Caco-2 (cell line): ENCODE measurements around the gene VWA8. TPM values are rescaled to one million over a fixed set of nuclear protein-coding genes. Genes with fewer than 3 reads are reported as not detected.
"Not testable (repeated sequence)": the region's sequence is repeated elsewhere in the genome, so short reads cannot be mapped to it uniquely, and the experiment has no call there.

ENCODE experiments used
- BruUV-seq: library from RNA; stranded (reverse); fragments of 400-500 nt; replicated peaks from 2 replicates; lab custom pipeline; 2021; lab: Mats Ljungman, UMichigan
- CTCF ChIA-PET: fragments of 300-600 bp; sonication (Branson Sonifier 250); formaldehyde crosslinking; loops from one replicate; lab custom pipeline; 2022; ENCODE audit warnings: antibody characterized with exemption; lab: Charles Lee
- POLR2A ChIA-PET: fragments of 300-600 bp; sonication (Branson Sonifier 250); formaldehyde crosslinking; loops from one replicate; lab custom pipeline; 2022; ENCODE audit warnings: antibody characterized with exemption; lab: Charles Lee
- DNase-seq, 2 experiments: peaks; one replicate each; pipeline versions ENCODE4 v3.0.0 to v3.0.0-alpha.2; 2020 to 2022
- H3K27me3 ChIP-seq: replicated peaks from 2 replicates; pipeline ENCODE4 v1.6.0; 2011; ENCODE audit warnings: low read length; ENCODE audit not compliant: control insufficient read depth, insufficient read depth
- H3K36me3 ChIP-seq: 2 replicates; pipeline ENCODE4 v1.5.1; 2011; ENCODE audit warnings: low read length; ENCODE audit not compliant: control insufficient read depth, insufficient read depth
- H3K4me1 ChIP-seq: fragments of 250-450 bp; sonication (Bioruptor Pico); 2 replicates; pipeline ENCODE4 v1.5.1; 2020; ENCODE audit warnings: mild to moderate bottlenecking
- H3K4me3 ChIP-seq: 2 replicates; pipeline ENCODE4 v1.5.1; 2011; ENCODE audit warnings: low read depth, mild to moderate bottlenecking, control low read depth, low read length
- H3K9me3 ChIP-seq: fragments of 250-450 bp; sonication (Bioruptor Pico); 2 replicates; pipeline ENCODE4 v1.5.1; 2020; ENCODE audit warnings: mild to moderate bottlenecking, moderate library complexity
- H3K27ac Mint-ChIP-seq: one replicate; pipeline ENCODE4 v1.8.0; 2022; ENCODE audit warnings: mixed read lengths; ENCODE audit not compliant: unreplicated experiment
- H3K27me3 Mint-ChIP-seq: one replicate; pipeline ENCODE4 v1.8.0; 2022; ENCODE audit warnings: mixed read lengths; ENCODE audit not compliant: insufficient read depth, unreplicated experiment
- H3K36me3 Mint-ChIP-seq: one replicate; pipeline ENCODE4 v1.8.0; 2022; ENCODE audit warnings: mild to moderate bottlenecking, mixed read lengths; ENCODE audit not compliant: insufficient read depth, unreplicated experiment
- H3K4me1 Mint-ChIP-seq: one replicate; pipeline ENCODE4 v1.8.0; 2022; ENCODE audit warnings: low read depth, mixed read lengths; ENCODE audit not compliant: unreplicated experiment
- H3K4me3 Mint-ChIP-seq: one replicate; pipeline ENCODE4 v1.8.0; 2022; ENCODE audit warnings: mild to moderate bottlenecking, moderate library complexity, mixed read lengths; ENCODE audit not compliant: unreplicated experiment
- H3K9me3 Mint-ChIP-seq: one replicate; pipeline ENCODE4 v1.8.0; 2022; ENCODE audit warnings: mixed read lengths; ENCODE audit not compliant: unreplicated experiment
- intact Hi-C: fragments of 100-400 bp; cut with micrococcal nuclease; formaldehyde crosslinking; loops from one replicate; pipeline ENCODE4 v1.10.0; 2022; ENCODE audit not compliant: unreplicated experiment
- total RNA-seq: library from RNA; stranded (reverse); gene quantifications from 2 replicates; pipeline ENCODE4 v1.2.3, GENCODE V29; 2022
- TF ChIP-seq, protein P1 (sequence below), 2 experiments: fragments of 200-600 bp in 1 of 2; IDR thresholded peaks; 1 replicate in 1 of 2; 2 replicates in 1 of 2; pipeline versions ENCODE4 v1.5.1 to v1.8.0; 2011 to 2022; ENCODE audit warnings: antibody characterized with exemption in 1 of 2, control low read depth in 1 of 2, inconsistent platforms in 1 of 2, low read depth in 1 of 2, low read length in 1 of 2, mild to moderate bottlenecking in 1 of 2, moderate library complexity in 1 of 2; ENCODE audit not compliant: insufficient read depth in 1 of 2, severe bottlenecking in 1 of 2, unreplicated experiment in 1 of 2

The VWA8 gene
- total RNA-seq, 1 experiment from 2014 or later: 20.7 TPM

DNA sequence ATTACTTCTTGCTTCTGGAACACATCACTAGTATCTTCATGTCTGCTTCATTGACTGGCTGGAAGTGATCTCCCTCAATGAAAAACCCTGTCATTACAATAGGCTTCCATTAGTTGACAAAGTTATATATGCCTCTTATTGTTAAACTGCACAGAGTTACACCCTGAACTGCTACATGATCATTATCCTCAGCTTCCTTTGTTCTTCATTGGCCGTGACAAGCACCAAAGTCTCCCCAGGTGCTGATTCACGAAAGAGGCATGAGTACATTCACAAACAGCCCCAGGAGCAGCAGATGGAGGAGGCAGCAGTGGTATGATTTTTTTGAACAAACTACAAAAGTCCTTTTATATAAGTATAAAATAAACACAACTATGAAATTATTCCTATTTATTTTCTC is 51.4 kb downstream of the VWA8 start:
- Mint-ChIP-seq H3K27me3 (no peaks in the 10 kb centered on the region), H3K36me3 (no peaks in the 10 kb centered on the region), H3K27ac (no peak overlapping the region), H3K4me3 (no peak overlapping the region), H3K9me3 (no peaks in the 10 kb centered on the region), H3K4me1 (no peaks in the 10 kb centered on the region)
- no peak for DNase-seq
- Histone ChIP-seq H3K4me1 (no peaks in the 10 kb centered on the region), H3K27me3 (no peaks in the 10 kb centered on the region), H3K9me3 (no peaks in the 10 kb centered on the region), H3K4me3 (no peak overlapping the region), H3K36me3 (no peaks in the 10 kb centered on the region; the same call in 1 of the 2 replicates)
- ChIA-PET POLR2A (no interaction called here), CTCF (interaction anchor here (0.6 kb wide), 1 partner anchor 213 kb away, joined by 3 read pairs; no protein-coding TSS in a partner anchor)
- BruUV-seq: no TSS peak
- intact Hi-C loops: loop anchor here (5.0 kb wide), 1 partner anchor 242 kb away; no protein-coding TSS in a partner anchor
- TF ChIP-seq, protein P1, sequence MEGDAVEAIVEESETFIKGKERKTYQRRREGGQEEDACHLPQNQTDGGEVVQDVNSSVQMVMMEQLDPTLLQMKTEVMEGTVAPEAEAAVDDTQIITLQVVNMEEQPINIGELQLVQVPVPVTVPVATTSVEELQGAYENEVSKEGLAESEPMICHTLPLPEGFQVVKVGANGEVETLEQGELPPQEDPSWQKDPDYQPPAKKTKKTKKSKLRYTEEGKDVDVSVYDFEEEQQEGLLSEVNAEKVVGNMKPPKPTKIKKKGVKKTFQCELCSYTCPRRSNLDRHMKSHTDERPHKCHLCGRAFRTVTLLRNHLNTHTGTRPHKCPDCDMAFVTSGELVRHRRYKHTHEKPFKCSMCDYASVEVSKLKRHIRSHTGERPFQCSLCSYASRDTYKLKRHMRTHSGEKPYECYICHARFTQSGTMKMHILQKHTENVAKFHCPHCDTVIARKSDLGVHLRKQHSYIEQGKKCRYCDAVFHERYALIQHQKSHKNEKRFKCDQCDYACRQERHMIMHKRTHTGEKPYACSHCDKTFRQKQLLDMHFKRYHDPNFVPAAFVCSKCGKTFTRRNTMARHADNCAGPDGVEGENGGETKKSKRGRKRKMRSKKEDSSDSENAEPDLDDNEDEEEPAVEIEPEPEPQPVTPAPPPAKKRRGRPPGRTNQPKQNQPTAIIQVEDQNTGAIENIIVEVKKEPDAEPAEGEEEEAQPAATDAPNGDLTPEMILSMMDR (IDR thresholded peaks at IDR 0.05; ENCODE audit: insufficient read depth in 1 of 2, low read depth in 1 of 2, low read length in 1 of 2, severe bottlenecking in 1 of 2, unreplicated experiment in 1 of 2): no peak

DNA sequence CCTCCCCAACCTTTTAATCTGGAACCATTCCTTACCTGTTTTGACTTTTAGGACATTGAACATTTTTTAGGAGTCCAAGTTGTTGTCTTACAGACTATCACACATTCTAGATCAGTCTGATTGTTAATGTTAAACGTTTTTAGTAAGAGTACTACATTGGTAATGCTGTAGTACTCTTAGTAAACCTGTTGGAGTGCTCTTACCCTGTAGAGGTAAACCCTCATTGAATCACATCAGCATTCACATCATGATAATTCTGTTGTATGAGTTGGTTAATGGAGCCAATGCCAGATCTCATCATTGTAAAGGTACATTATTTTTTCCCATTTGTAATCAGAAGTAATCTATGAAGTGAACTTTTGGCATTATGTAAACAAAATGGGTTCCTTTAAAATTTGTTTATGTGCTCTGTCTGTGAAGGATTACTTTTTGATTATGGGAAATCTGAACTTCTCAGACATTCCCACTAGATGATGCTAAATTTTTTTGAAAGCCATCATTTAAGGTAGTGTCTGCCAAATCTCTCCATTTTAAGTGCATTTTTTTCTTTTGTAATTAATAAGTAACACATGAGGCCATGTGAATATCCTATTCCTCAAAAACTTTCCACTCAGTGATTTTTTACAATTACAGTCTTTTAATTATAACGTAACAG is 55.2 kb downstream of the VWA8 start:
- no peaks in the 10 kb centered on the region for H3K9me3 Mint-ChIP-seq
- intact Hi-C loops: loop anchor here (1.0 to 5.0 kb wide), 4 partner anchors 37 to 238 kb away; no protein-coding TSS in a partner anchor
- H3K4me3 ChIP-seq: no peak overlapping the region
- TF ChIP-seq, protein P1 (IDR thresholded peaks at IDR 0.05; ENCODE audit: insufficient read depth in 1 of 2, low read depth in 1 of 2, low read length in 1 of 2, severe bottlenecking in 1 of 2, unreplicated experiment in 1 of 2): peak; percentile 65 to 79
- ChIA-PET CTCF (no interaction called here), POLR2A (no interaction called here)
- BruUV-seq: no TSS peak
- H3K36me3 Mint-ChIP-seq: no peaks in the 10 kb centered on the region
- H3K9me3 ChIP-seq: no peaks in the 10 kb centered on the region
- no peaks in the 10 kb centered on the region for H3K4me1 ChIP-seq
- no peak overlapping the region for H3K27ac Mint-ChIP-seq
- H3K27me3 ChIP-seq: no peaks in the 10 kb centered on the region
- peak in 1 of 2 experiments; percentile 31 for DNase-seq
- H3K4me1 Mint-ChIP-seq: no peaks in the 10 kb centered on the region
- H3K27me3 Mint-ChIP-seq: no peaks in the 10 kb centered on the region
- no peaks in the 10 kb centered on the region; the same call in 1 of the 2 replicates for H3K36me3 ChIP-seq
- H3K4me3 Mint-ChIP-seq: no peak overlapping the region

DNA sequence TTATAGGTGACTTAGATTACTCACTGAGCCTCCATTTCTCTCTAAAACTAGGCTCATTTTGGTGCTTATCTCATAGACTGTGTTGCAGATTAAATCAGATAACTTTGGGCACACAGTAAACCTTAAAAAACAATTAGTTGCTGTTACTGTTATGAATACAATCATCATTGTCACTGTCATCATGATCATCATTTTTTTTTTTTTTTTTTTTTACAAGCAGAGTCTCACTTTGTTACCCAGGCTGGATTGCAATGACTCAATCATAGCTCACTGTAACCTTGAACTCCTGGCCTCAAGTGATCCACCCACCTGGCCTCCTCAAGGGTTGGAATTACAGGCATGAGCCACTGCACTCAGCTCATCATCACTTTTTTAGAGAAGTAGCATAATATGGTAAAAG is 60.0 kb downstream of the VWA8 start:
- CTCF ChIA-PET: no interaction called here

DNA sequence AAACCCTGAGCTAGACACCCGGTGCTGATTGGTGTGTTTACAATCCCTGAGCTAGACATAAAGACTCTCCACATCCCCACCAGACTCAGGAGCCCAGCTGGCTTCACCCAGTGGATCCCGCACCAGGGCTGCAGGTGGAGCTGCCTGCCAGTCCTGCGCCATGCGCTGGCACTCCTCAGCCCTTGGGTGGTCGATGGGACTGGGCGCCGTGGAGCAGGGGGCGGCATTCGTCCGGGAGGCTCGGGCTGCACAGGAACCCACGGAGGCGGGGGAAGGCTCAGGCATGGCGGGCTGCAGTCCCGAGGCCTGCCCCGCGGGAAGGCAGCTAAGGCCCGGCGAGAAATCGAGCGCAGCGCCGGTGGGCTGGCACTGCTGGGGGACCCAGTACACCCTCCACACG is 62.5 kb downstream of the VWA8 start:
- CTCF ChIA-PET, DNase-seq, H3K4me3 Mint-ChIP-seq, H3K27me3 ChIP-seq, H3K36me3 ChIP-seq, H3K4me3 ChIP-seq, BruUV-seq, H3K27me3 Mint-ChIP-seq, H3K9me3 ChIP-seq, H3K4me1 ChIP-seq, H3K27ac Mint-ChIP-seq, H3K9me3 Mint-ChIP-seq, intact Hi-C loops, H3K4me1 Mint-ChIP-seq, H3K36me3 Mint-ChIP-seq, POLR2A ChIA-PET: not testable (repeated sequence)

More for the DNA sequence above, 60.0 kb downstream of the VWA8 start:
- BruUV-seq: no TSS peak
- Mint-ChIP-seq H3K4me3 (no peak overlapping the region), H3K4me1 (no peaks in the 10 kb centered on the region), H3K27ac (no peak overlapping the region), H3K9me3 (no peaks in the 10 kb centered on the region), H3K36me3 (peaks cover 5% of the 10 kb centered on the region), H3K27me3 (no peaks in the 10 kb centered on the region)
- intact Hi-C loops: no loop called here
- no peaks in the 10 kb centered on the region for H3K4me1 ChIP-seq
- H3K27me3 ChIP-seq: no peaks in the 10 kb centered on the region
- DNase-seq: no peak
- TF ChIP-seq, protein P1 (IDR thresholded peaks at IDR 0.05; ENCODE audit: insufficient read depth in 1 of 2, low read depth in 1 of 2, low read length in 1 of 2, severe bottlenecking in 1 of 2, unreplicated experiment in 1 of 2): no peak
- H3K4me3 ChIP-seq: no peak overlapping the region
- H3K36me3 ChIP-seq: no peaks in the 10 kb centered on the region
- POLR2A ChIA-PET: no interaction called here
- H3K9me3 ChIP-seq: 0 out of 2 replicates have a peak, but pooled peaks cover 3% of the 10 kb centered on the region
